ENCODE results near the gene RHEBL1.

Gene RHEBL1

DNA sequence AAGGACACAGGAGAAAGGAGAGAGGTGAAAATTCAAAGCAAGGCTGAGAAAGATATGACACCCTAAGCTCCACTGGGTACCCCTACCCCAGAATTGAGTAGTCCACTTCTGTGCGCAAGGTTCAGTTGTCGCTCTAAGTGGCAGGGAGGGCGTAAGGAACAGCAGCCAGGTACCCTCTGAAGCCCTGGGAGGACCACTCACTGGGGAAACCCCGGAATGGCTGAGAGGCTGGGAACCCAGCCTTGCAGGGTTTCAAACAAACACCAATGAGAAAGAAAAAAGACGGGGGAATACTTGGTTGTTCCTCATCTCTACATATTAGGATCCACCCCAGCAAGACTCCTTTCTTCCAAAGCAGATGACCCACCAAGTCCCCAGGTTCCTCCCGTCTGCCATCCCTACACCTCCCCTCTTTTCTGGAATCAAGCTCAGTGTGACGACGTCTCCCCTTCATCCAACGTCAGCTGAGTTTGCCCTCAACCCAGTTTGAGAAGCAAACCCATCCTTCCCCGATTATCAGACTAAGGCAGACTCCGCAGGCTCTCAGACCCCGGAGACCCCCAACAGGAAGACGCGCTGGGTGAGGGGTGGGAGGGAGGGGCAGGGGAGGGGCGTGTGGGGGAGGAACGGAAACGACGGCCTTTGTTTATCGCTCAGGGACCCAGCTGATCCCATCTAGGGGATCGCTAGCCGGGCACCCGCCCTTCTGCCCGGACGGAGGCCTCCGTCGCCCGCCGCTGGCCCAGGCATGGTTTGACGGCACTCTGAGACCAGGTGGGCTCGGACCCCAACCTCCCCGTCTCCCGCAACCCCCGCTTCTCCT is 40.1 kb upstream of the RHEBL1 start:
- Histone ChIP-seq H3K4me1 (ENCODE audit: low read length) (peaks cover 9% of the 10 kb centered on the region; the same call in 1 of the 2 replicates), H3K9me3 (replicated peaks; ENCODE audit: insufficient read depth, low read length) (no peaks in the 10 kb centered on the region), H3K9ac (ENCODE audit: low read length) (peak overlapping the region; percentile 77; the same call in 1 of the 2 replicates), H3F3A (ENCODE audit: insufficient read depth, low read length) (peaks cover 4% of the 10 kb centered on the region), H3K27me3 (replicated peaks; ENCODE audit: insufficient read depth, low read length) (no peaks in the 10 kb centered on the region), H4K20me1 (ENCODE audit: insufficient read depth, low read length) (no peaks in the 10 kb centered on the region), H3K9me2 (replicated peaks; ENCODE audit: insufficient read depth, low read length) (no peaks in the 10 kb centered on the region), H3K36me3 (replicated peaks; ENCODE audit: insufficient read depth, low read length) (no peaks in the 10 kb centered on the region), H3K4me2 (ENCODE audit: low read depth, low read length) (peak overlapping the region; percentile 73), H3K27ac (ENCODE audit: low read length) (peak overlapping the region; percentile 51; the same call in 1 of the 2 replicates), H2AFZ (ENCODE audit: low read length) (peak overlapping the region; percentile 89), H3K79me2 (ENCODE audit: low read length) (peaks cover 11% of the 10 kb centered on the region; the same call in 1 of the 2 replicates), H3K4me3 (ENCODE audit: low read length) (peak overlapping the region; percentile 94)
- DNase-seq = no peak
- TF ChIP-seq EZH2phosphoT487 (IDR thresholded peaks at IDR 0.05; ENCODE audit: low read length) (no peak), EZH2 (optimal IDR thresholded peaks at IDR 0.05; ENCODE audit: low read depth, low read length) (no peak)
- TF ChIP-seq, protein P1, sequence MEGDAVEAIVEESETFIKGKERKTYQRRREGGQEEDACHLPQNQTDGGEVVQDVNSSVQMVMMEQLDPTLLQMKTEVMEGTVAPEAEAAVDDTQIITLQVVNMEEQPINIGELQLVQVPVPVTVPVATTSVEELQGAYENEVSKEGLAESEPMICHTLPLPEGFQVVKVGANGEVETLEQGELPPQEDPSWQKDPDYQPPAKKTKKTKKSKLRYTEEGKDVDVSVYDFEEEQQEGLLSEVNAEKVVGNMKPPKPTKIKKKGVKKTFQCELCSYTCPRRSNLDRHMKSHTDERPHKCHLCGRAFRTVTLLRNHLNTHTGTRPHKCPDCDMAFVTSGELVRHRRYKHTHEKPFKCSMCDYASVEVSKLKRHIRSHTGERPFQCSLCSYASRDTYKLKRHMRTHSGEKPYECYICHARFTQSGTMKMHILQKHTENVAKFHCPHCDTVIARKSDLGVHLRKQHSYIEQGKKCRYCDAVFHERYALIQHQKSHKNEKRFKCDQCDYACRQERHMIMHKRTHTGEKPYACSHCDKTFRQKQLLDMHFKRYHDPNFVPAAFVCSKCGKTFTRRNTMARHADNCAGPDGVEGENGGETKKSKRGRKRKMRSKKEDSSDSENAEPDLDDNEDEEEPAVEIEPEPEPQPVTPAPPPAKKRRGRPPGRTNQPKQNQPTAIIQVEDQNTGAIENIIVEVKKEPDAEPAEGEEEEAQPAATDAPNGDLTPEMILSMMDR (IDR thresholded peaks at IDR 0.05; ENCODE audit: low read length) = no peak

DNA sequence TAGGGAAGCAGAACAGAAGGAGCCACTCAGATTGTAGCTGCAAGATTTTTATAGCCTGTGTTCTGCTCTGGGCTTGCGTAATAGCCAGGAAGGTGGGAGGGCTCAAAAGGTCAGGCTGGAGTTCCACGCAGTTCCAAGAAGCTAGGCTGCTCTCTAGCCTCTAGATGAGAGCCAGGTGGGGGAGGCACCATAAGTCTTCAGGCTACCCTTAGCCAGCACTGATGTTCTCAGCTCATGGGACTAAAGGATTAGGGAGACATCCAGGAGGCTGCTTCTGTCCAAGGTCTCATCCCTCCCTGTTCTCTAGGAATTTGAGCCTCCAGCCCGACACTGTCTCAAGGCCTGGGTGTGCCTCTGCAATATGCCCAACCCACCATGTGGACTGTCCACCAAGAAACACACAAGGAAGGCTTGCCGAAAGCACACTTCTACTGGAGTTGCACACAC is 39.2 kb upstream of the RHEBL1 start:
- Histone ChIP-seq H3K4me3 (ENCODE audit: low read length) (no peak overlapping the region), H3K27ac (ENCODE audit: low read length) (no peak overlapping the region), H3K27me3 (replicated peaks; ENCODE audit: insufficient read depth, low read length) (no peaks in the 10 kb centered on the region), H3K79me2 (ENCODE audit: low read length) (peaks cover 11% of the 10 kb centered on the region; the same call in 1 of the 2 replicates), H3F3A (ENCODE audit: insufficient read depth, low read length) (peaks cover 4% of the 10 kb centered on the region), H3K9me3 (replicated peaks; ENCODE audit: insufficient read depth, low read length) (no peaks in the 10 kb centered on the region), H3K4me2 (ENCODE audit: low read depth, low read length) (peak overlapping the region; percentile 48; the same call in 1 of the 2 replicates), H3K4me1 (ENCODE audit: low read length) (peaks cover 9% of the 10 kb centered on the region; the same call in 1 of the 2 replicates), H3K9ac (ENCODE audit: low read length) (no peak overlapping the region), H2AFZ (ENCODE audit: low read length) (no peak overlapping the region), H3K9me2 (replicated peaks; ENCODE audit: insufficient read depth, low read length) (no peaks in the 10 kb centered on the region), H3K36me3 (replicated peaks; ENCODE audit: insufficient read depth, low read length) (no peaks in the 10 kb centered on the region), H4K20me1 (ENCODE audit: insufficient read depth, low read length) (no peaks in the 10 kb centered on the region)
- TF ChIP-seq, protein P1 (IDR thresholded peaks at IDR 0.05; ENCODE audit: low read length) = no peak
- TF ChIP-seq EZH2phosphoT487 (IDR thresholded peaks at IDR 0.05; ENCODE audit: low read length) (no peak), EZH2 (optimal IDR thresholded peaks at IDR 0.05; ENCODE audit: low read depth, low read length) (no peak)
- DNase-seq = no peak

GRCh38 chr12:49105504-49106084 is 35.8 kb upstream of the RHEBL1 start:
- Histone ChIP-seq H3K27ac (ENCODE audit: low read length) (no peak overlapping the region), H4K20me1 (ENCODE audit: insufficient read depth, low read length) (no peaks in the 10 kb centered on the region), H3K27me3 (replicated peaks; ENCODE audit: insufficient read depth, low read length) (no peaks in the 10 kb centered on the region), H3K9me3 (replicated peaks; ENCODE audit: insufficient read depth, low read length) (no peaks in the 10 kb centered on the region), H3K4me1 (ENCODE audit: low read length) (peaks cover 9% of the 10 kb centered on the region; the same call in 1 of the 2 replicates), H2AFZ (ENCODE audit: low read length) (no peak overlapping the region), H3K9me2 (replicated peaks; ENCODE audit: insufficient read depth, low read length) (no peaks in the 10 kb centered on the region), H3K4me3 (ENCODE audit: low read length) (no peak overlapping the region), H3K36me3 (replicated peaks; ENCODE audit: insufficient read depth, low read length) (no peaks in the 10 kb centered on the region), H3K79me2 (ENCODE audit: low read length) (peaks cover 11% of the 10 kb centered on the region; the same call in 1 of the 2 replicates), H3F3A (ENCODE audit: insufficient read depth, low read length) (peaks cover 4% of the 10 kb centered on the region), H3K9ac (ENCODE audit: low read length) (no peak overlapping the region), H3K4me2 (ENCODE audit: low read depth, low read length) (no peak overlapping the region)
- DNase-seq = no peak
- TF ChIP-seq, protein P1 (IDR thresholded peaks at IDR 0.05; ENCODE audit: low read length) = no peak
- TF ChIP-seq EZH2phosphoT487 (IDR thresholded peaks at IDR 0.05; ENCODE audit: low read length) = no peak
- TF ChIP-seq EZH2 (optimal IDR thresholded peaks at IDR 0.05; ENCODE audit: low read depth, low read length) = no peak
